Activated CD4-positive, alpha-beta T cell treated with anti-CD3 and anti-CD28 coated beads for 1 hour (primary cell): ENCODE results near the gene GLRA1.

Experiments
- DNase-seq: peaks from one replicate; pipeline ENCODE4 v3.0.0-alpha.2; 2020

GLRA1 gene

DNA sequence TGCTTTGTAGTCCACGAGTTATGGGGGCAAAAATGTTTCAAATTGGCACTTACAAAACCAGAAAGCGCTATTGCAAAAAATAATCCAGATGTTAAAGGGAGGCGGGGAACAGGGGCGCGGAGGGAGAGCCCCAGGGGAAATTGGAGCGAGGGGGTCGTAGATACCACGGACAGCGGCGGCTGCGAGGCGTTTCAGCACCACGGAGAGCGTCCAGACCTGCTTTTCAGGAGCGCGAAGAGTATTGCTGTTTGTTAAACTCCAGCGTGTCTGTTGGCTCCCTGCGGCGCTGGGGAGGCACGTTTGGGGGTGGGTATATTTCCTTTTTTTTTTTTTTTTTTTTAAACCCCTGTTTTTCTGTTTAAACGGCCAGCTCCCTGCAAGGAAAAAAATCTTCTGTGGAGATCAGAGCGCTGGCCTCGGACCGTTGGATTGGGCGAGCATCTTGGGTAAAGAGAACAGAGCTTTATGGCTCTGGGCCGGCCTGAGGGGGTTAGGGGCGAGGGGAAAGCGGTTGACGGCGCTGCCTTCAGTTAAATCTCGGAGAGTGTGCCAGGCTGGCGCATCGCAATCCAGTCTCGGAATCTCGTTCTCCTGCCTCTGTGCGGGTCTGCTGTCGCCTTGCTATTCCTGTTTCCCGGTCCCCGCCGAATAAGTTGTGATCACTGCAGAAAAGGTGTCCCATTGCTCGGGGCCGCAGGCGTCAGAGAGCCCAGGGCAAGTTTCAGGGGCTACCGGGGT is at the start of gene GLRA1:
GLRA1 (minus strand) TSS at position 288 of the 738 bp plus-strand sequence. CDS start 302 bp downstream, outside the sequence.
- DNase-seq, result no peak

DNA sequence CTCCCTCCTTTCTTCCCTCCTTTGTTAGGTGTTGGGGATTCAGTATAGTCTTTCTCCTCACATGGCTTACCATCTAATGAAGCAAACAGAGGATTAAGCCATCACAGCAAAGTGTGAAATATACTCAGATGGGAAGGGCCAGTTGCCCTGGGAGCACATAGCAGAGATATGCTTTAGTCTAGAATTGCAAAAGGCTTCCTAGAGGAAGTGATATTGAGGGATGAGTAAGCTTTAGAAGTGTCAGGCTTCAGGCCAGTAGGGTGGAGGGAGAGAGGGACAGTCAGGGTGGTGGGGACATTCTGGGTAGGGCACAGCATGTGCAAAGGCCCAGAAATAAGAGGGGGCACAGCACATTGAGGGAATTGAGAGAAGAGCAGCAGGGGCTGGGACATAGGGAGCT is 46.2 kb upstream of the GLRA1 start:
- DNase-seq, result no peak

DNA sequence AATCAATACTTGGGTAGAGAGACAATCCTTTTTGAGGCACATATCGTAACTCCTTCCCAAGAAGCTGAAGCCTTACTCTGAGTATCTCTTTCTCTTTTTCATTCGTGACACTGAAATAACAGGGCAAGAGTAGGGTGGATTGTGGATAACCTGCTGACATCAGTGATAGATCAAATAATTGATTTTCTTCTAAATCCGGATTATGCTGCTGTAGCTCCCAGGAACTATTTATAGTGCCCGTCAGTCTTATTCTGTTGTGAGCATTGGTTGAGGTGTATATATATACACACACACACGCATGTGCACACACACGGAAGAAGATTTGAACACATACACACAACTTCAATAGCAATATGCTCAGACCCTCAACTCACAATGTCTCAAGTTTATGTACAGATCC is 43.2 kb upstream of the GLRA1 start:
- no peak for DNase-seq

- DNase-seq, result no peak
Measured at GRCh38 chr5:151966046-151966445, 41.4 kb upstream of the GLRA1 start.

DNA sequence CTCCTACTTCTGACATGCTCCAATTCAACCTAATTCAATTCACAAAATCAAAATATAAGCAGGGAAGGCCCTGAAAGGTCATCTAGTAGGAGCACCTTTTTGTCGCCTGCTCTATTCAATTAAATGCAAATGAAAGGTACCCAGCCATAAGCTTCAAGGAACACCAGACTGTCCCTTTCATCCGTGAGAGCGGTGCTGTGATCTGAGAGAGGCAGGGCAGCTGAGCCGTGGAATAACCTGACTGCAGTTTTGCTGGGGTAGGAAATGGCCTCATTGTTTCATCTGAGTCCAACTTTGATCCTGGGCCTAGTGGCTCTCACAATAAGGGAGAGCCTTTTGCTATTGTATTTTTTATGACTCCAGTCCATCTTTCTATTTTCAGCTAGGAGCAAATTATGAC is 39.8 kb upstream of the GLRA1 start:
- no peak for DNase-seq

DNA sequence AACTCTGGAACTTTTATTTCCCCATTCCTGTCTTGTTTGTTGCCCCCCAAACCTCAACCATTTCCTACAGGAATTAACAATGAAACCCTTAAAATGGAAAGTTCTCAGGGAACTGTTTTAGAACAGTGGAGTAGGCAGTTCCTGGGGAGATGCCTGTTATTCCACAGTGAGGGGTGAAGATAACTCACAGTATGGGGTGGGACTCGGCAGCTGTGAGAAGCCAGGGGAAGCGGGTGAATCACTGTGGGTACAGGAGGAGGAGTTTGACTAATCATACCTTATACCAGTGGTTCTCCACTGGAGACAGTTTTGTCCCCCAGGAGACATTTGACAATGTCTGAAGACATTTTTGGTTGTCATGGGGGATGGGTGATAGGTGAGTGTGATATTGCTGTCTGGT is 36.9 kb upstream of the GLRA1 start:
- no peak for DNase-seq

DNA sequence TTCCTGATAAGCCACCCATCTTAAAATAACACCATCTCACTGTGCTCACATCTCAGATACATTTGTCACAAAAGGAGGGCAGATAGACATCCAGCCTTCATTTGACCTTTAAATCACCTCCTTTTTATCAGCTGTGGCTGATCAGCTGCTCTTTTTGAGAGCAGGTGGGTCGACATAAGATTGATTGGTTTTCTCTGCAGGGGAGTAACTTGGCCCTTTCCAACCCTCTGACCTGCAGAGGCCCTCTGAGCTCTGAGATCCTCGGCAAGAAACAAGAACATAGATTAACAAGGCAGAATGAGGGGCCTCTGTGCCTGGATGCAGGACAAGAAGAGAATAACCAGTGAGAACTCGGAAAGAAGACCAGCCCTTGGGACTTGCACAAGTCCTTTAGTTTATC is 33.5 kb upstream of the GLRA1 start:
- no peak for DNase-seq

DNA sequence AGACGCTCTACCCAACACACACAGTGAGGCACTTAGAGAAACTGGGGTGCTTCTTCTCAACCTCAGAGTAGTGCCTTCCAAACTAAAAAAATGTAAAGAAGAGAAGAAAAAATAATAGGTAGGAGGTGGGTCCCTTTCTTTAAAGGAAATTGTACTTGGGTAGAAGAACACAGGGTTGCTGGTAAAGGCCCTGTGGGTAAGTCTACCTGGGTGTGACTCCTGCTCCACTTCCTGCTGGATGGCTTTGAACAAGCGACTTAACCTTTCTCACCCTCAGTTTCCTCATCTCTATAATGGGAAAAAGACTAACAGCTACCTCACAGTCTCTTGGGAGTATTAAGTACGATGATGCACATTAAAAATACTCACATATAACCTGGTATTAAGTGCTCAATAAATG is 32.1 kb upstream of the GLRA1 start:
- DNase-seq, result no peak

DNA sequence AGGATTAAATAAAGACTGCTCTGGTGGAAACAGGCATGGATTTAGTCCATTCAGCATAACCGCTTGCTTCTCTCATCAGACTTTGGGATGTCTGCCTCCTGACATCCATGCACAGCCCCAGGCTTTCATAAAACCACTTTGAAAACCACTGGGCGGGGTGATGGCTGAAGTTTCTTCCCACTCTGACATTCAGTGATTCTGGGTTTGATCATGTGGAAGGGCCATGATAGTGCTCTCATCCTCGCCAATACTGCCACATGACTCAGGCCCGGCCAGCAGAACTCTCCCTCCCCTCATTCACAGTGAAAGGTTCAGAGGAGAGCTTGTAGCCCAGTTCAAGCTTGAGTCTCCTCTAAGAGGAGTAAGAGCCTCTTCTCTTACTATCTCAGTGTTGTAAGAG is 29.6 kb upstream of the GLRA1 start:
- DNase-seq, result no peak

GRCh38 chr5:151953833-151954232 is 29.2 kb upstream of the GLRA1 start:
- DNase-seq, result no peak

DNA sequence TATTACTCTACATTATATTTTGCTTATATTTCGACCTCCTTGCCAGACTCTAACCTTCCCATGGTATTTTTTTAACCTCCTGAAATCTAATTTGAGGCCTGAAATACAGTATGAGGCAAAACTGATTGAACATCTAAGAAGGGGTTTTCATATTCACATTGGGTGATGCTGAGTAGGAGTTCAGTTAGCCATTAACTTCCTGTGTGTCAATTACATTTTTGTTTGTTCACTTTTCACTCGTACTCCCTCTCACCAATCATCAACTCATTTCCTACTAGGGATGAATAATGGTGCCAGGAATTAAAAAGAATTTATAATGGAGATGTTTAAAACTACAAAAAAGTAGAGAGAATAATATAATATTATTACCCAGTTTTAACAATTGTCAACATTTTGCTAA is 27.6 kb upstream of the GLRA1 start:
- DNase-seq, result no peak

GRCh38 chr5:151950706-151951105 is 26.1 kb upstream of the GLRA1 start:
- no peak for DNase-seq

GRCh38 chr5:151949701-151950308 is 25.2 kb upstream of the GLRA1 start:
- no peak for DNase-seq

- DNase-seq, result no peak
Measured at GRCh38 chr5:151949113-151949512, 24.5 kb upstream of the GLRA1 start.

DNA sequence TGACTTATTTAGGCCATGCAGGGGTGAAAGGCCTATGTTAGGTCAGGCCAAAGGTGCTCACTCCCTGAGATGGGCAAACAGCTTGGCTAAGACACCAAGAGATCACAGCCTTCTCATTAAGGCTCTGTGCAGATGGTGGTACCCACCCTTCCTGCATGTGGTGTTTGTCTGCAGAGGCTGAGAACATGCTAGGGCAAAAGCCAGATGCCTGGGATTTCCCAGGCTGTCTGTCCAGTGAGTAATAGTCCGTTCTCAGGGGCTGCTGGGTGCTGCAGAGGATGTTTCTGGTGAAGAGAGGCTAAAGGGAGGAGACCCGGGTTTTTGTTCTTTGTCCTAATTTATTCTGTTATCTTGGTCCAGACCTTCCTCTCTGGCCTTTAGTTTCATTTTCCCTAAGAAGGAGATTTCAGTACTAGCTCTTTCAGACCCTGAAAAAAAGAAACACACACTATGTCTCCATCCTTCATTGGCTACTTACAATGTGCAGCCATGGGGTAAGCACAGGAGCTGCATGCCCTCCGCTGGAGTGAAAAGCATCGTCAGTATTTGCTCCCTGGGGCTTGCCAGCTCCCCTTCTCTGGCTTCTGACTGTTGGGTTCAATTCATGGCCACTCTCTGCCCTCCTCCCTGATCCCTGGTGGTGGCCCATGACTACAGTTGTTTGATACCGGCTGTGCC is 23.4 kb upstream of the GLRA1 start:
- DNase-seq, result no peak

GRCh38 chr5:151937851-151938250 is 13.2 kb upstream of the GLRA1 start:
- no peak for DNase-seq

- no peak for DNase-seq
Measured at GRCh38 chr5:151935135-151935695, 10.6 kb upstream of the GLRA1 start.

GRCh38 chr5:151931260-151931659 is 6.6 kb upstream of the GLRA1 start:
- no peak for DNase-seq

- no peak for DNase-seq
Measured at GRCh38 chr5:151926188-151926587, 1.5 kb upstream of the GLRA1 start.

DNA sequence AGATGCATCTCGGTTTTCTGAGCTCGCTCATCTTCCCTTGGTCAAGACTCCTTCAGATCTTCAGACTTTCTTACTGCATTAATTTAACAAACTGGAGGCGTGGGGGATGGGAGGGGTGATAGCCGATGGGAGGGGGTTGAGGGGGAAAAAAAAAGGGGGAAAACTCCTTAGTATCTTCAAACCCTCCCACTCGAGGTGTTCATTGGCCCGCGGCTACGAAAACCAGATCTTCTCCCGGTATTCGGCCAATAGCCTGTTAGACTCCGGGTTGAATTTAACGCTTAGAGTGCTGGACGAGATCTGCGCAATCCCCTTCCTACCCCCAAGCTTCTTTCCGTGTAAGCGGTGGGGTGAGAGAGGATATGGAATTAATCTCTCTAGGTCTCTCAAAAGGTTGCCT is 689 bp upstream of the GLRA1 start:
- no peak for DNase-seq

GRCh38 chr5:151923866-151924476 is 680 bp downstream of the GLRA1 start:
- DNase-seq, result no peak

DNA sequence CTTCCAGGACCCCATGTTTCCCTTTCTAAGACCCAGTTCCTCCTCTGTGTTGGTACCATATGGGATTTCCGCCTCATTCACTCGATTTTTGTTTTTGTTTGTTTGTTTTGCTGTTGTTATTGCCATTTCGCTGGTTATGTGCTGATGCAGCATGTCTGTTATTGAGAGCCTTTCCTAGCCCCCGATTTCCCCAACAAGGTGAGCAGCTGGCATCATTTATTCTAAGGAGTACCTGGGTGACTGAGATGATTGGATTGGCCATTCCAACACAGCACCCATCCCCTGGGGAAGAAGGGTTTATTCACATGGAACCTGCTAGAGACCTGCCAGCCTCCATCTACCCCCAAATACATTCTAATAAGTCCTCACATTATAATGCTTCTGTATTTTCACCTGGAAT is 2.7 kb downstream of the GLRA1 start:
- DNase-seq, result no peak

DNA sequence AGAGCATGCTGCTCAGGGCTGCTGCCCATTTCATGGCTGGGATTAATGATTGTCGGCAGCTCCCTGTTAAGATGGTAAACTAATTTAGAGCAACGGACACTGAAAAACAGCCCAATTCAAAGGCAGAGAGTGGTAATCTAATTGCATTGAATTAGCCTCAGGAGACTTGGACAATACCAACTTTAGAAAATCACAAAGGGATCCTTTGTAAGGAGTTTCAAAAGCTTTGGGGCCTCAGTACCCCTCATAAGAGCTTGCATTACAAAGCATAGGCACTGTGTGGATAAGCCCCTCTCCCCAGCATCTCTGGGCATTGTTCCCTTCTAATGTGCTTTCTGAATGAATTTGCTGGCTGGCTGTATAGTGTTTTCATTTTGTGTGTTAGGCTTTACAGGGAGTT is 6.7 kb downstream of the GLRA1 start:
- DNase-seq, result no peak

DNA sequence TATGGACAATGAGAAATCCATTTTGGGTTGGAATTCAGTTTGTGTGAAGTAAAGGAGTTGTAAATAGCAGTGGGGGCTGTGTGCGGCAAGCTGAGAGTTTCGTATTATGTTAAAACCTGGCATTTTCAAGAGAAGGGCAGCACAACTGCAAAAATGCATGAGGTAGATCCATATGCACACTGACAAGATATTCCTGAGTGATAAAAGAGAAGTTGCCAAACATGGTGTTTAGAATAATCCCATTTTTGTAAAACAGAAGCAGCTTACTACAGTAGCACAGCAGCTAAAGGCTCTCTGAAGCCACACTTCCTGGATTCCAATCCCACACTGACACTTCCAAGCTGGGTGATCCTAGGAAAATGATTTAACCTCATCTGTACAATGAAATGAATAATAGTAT is 11.2 kb downstream of the GLRA1 start:
- no peak for DNase-seq
